Measurements from ENCODE around the gene CGREF1. TPM values are rescaled to one million over a fixed set of nuclear protein-coding genes. Genes with fewer than 3 reads are reported as not detected.

The CGREF1 gene
- total RNA-seq, 1 experiment from 2014 or later: 4.0 TPM

DNA sequence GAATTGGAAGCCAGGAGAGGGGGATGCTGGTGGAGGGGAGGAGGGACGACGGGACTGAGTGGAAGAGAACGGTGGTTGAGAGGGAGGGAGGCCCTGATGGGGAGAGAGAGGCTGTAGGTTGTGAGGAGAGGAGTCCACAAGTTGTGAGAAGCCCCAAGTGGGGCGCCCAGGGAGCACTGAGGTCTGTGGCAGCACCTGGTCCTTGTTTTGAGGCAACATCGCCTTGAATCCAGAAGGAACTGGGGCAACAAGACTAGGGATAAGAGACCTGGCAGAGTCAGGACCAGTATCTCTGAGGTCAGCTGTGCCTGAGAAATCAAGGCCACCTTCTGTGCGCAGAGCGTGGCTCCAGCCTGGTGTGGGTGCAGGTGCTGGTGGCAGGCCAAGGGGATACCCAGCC lies 19.2 kb upstream of the CGREF1 start:
- H3K27me3 ChIP-seq (ENCODE audit: insufficient read depth, low read length): no peaks in the 10 kb centered on the region
- ATAC-seq (no peak), DNase-seq (ENCODE audit: low read depth, low spot score) (no peak)
- no peak overlapping the region for H3K4me2 ChIP-seq (ENCODE audit: low read length)
- TF ChIP-seq EGR1 (IDR thresholded peaks at IDR 0.05; ENCODE audit: low read depth): no peak
- ChIA-PET CTCF (no interaction called here), POLR2A (no interaction called here), RAD21 (ENCODE audit: low non-redundant PET in 1 of 2, low total read pairs in 2 of 2, uncharacterized antibody in 2 of 2, unreplicated experiment in 2 of 2) (no interaction called here)
- H3K27ac ChIP-seq (ENCODE audit: low read depth, low read length): no peak overlapping the region
- no peak overlapping the region for H3K9ac ChIP-seq (ENCODE audit: low read length)
- intact Hi-C loops (cut with micrococcal nuclease): no loop called here
- no TSS peak for BruUV-seq (replicated peaks)
- H2AFZ ChIP-seq (ENCODE audit: low read depth, low read length, poor library complexity, severe bottlenecking): no peak overlapping the region
- no peak overlapping the region for H3K4me3 ChIP-seq (replicated peaks in 1 of 2; ENCODE audit: low read depth in 1 of 2, low read length in 2 of 2)
- peaks cover 4 to 13% of the 10 kb centered on the region in 2 experiments; a peak in 3 of 4 replicates for H3K4me1 ChIP-seq (ENCODE audit: control insufficient read depth in 1 of 2, insufficient read depth in 2 of 2, low read length in 2 of 2)
- peaks cover 12% of the 10 kb centered on the region for H3K79me2 ChIP-seq (ENCODE audit: insufficient read depth, low read length)
- no peaks in the 10 kb centered on the region for H4K20me1 ChIP-seq (ENCODE audit: insufficient read depth)
- peaks cover 0 to 4% of the 10 kb centered on the region in 2 experiments; a peak in 1 of 4 replicates for H3K9me3 ChIP-seq (ENCODE audit: control insufficient read depth in 1 of 2, insufficient read depth in 1 of 2, low read depth in 1 of 2, low read length in 2 of 2)
- no peaks in the 10 kb centered on the region for H3K9me2 ChIP-seq (ENCODE audit: insufficient read depth)
- H3K36me3 ChIP-seq (ENCODE audit: control insufficient read depth in 1 of 2, insufficient read depth in 2 of 2, low read length in 2 of 2): peaks cover 0 to under 1% of the 10 kb centered on the region in 2 experiments; a peak in 1 of 4 replicates

GRCh38 chr2:27137322-27137935 lies 18.5 kb upstream of the CGREF1 start:
- Histone ChIP-seq H3K9ac (ENCODE audit: low read length) (no peak overlapping the region), H3K4me3 (replicated peaks in 1 of 2; ENCODE audit: low read depth in 1 of 2, low read length in 2 of 2) (no peak overlapping the region), H3K27me3 (ENCODE audit: insufficient read depth, low read length) (no peaks in the 10 kb centered on the region), H4K20me1 (ENCODE audit: insufficient read depth) (no peaks in the 10 kb centered on the region), H3K27ac (ENCODE audit: low read depth, low read length) (no peak overlapping the region), H2AFZ (ENCODE audit: low read depth, low read length, poor library complexity, severe bottlenecking) (no peak overlapping the region), H3K4me2 (ENCODE audit: low read length) (no peak overlapping the region), H3K9me2 (ENCODE audit: insufficient read depth) (no peaks in the 10 kb centered on the region), H3K9me3 (ENCODE audit: control insufficient read depth in 1 of 2, insufficient read depth in 1 of 2, low read depth in 1 of 2, low read length in 2 of 2) (no peaks in the 10 kb centered on the region), H3K4me1 (ENCODE audit: control insufficient read depth in 1 of 2, insufficient read depth in 2 of 2, low read length in 2 of 2) (peaks cover 4 to 19% of the 10 kb centered on the region in 2 experiments; a peak in 3 of 4 replicates), H3K79me2 (ENCODE audit: insufficient read depth, low read length) (peaks cover 19% of the 10 kb centered on the region), H3K36me3 (ENCODE audit: control insufficient read depth in 1 of 2, insufficient read depth in 2 of 2, low read length in 2 of 2) (peaks cover 1 to 7% of the 10 kb centered on the region in 2 experiments; a peak in 2 of 4 replicates)
- ChIA-PET RAD21 (ENCODE audit: low non-redundant PET in 1 of 2, low total read pairs in 2 of 2, uncharacterized antibody in 2 of 2, unreplicated experiment in 2 of 2) (no interaction called here), CTCF (interaction anchor here (1.4 kb wide), 1 partner anchor 32 kb away, joined by 3 read pairs; no protein-coding TSS in a partner anchor), POLR2A (no interaction called here)
- DNase-seq (ENCODE audit: low read depth, low spot score): no peak
- no peak for ATAC-seq
- BruUV-seq (replicated peaks): no TSS peak
- intact Hi-C loops (cut with micrococcal nuclease): no loop called here
- TF ChIP-seq FOSL1 (IDR thresholded peaks at IDR 0.05; ENCODE audit: low read depth) (no peak), SRF (IDR thresholded peaks at IDR 0.05; ENCODE audit: low read depth) (no peak), ZBTB33 (IDR thresholded peaks at IDR 0.05; ENCODE audit: extremely low read depth, insufficient replicate concordance, low read length) (no peak), ELF1 (IDR thresholded peaks at IDR 0.05; ENCODE audit: borderline replicate concordance, low read depth) (no peak), EZH2phosphoT487 (IDR thresholded peaks at IDR 0.05; ENCODE audit: borderline replicate concordance) (no peak), POLR2AphosphoS5 (IDR thresholded peaks at IDR 0.05; ENCODE audit: low read depth, low read length) (no peak), JUND (IDR thresholded peaks at IDR 0.05) (no peak), CEBPB (IDR thresholded peaks at IDR 0.05; ENCODE audit: low read depth) (no peak), TCF7L2 (IDR thresholded peaks at IDR 0.05; ENCODE audit: borderline replicate concordance, extremely low read depth, insufficient read depth, insufficient read length) (no peak), REST (IDR thresholded peaks at IDR 0.05; ENCODE audit: low read depth) (no peak)
- TF ChIP-seq, protein P1, sequence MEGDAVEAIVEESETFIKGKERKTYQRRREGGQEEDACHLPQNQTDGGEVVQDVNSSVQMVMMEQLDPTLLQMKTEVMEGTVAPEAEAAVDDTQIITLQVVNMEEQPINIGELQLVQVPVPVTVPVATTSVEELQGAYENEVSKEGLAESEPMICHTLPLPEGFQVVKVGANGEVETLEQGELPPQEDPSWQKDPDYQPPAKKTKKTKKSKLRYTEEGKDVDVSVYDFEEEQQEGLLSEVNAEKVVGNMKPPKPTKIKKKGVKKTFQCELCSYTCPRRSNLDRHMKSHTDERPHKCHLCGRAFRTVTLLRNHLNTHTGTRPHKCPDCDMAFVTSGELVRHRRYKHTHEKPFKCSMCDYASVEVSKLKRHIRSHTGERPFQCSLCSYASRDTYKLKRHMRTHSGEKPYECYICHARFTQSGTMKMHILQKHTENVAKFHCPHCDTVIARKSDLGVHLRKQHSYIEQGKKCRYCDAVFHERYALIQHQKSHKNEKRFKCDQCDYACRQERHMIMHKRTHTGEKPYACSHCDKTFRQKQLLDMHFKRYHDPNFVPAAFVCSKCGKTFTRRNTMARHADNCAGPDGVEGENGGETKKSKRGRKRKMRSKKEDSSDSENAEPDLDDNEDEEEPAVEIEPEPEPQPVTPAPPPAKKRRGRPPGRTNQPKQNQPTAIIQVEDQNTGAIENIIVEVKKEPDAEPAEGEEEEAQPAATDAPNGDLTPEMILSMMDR (IDR thresholded peaks at IDR 0.05 in 2 of 3, conservative IDR thresholded peaks at IDR 0.05 in 1 of 3; ENCODE audit: borderline replicate concordance in 1 of 3, insufficient read depth in 1 of 3, low read depth in 2 of 3, low read length in 2 of 3): no peak

All from HCT116 (cell line).